ENCODE data around the gene PYGL.
"Not testable (repeated sequence)": the region's sequence is repeated elsewhere in the genome, so short reads cannot be mapped to it uniquely, and the experiment has no call there.

Gene PYGL

DNA sequence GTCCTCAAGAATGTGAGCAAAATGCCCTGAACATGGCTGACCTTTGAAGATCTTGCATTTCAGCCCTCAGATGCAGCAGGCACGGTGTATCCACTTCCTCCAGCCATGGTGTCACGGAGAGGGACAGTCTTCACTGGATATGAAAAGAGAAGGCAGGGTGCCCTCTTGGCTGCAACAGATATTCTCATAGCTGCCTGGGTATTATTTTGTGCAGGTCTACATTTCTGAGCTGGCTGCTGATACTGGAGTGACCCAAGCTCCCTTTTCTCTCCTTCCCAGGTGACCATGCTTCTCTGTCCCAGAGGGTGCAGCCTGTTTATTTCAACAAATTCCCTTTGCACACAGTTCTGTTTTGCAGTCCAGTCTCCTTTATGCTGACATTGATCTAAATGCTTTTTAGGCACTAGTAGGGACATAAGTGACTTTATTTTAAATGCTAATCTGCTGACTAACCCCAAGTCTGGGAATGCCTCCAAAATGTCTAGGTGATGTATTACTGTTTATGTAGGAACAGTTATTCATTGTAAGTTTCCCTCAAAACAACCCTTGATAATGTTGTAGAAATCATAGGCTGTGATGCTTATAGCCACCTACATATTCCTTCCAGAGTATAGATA is 17.4 kb upstream of the PYGL start:
- Histone ChIP-seq H3K27me3 (no peaks in the 10 kb centered on the region), H3K27ac (peak overlapping the region; percentile 45), H3K36me3 (no peaks in the 10 kb centered on the region), H3K4me3 (ENCODE audit: low read depth in 1 of 2, low read length in 1 of 2) (peak overlapping the region in 1 of 2 experiments; percentile 1), H3K9me3 (no peaks in the 10 kb centered on the region), H3K4me1 (ENCODE audit: control insufficient read depth in 1 of 2, insufficient read depth in 1 of 2, low read depth in 1 of 2, low read length in 1 of 2) (peaks cover 35 to 43% of the 10 kb centered on the region in 2 experiments)
- TF ChIP-seq, protein P1, sequence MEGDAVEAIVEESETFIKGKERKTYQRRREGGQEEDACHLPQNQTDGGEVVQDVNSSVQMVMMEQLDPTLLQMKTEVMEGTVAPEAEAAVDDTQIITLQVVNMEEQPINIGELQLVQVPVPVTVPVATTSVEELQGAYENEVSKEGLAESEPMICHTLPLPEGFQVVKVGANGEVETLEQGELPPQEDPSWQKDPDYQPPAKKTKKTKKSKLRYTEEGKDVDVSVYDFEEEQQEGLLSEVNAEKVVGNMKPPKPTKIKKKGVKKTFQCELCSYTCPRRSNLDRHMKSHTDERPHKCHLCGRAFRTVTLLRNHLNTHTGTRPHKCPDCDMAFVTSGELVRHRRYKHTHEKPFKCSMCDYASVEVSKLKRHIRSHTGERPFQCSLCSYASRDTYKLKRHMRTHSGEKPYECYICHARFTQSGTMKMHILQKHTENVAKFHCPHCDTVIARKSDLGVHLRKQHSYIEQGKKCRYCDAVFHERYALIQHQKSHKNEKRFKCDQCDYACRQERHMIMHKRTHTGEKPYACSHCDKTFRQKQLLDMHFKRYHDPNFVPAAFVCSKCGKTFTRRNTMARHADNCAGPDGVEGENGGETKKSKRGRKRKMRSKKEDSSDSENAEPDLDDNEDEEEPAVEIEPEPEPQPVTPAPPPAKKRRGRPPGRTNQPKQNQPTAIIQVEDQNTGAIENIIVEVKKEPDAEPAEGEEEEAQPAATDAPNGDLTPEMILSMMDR (IDR thresholded peaks at IDR 0.05), result no peak

GRCh38 chr14:50957296-50957695 is 13.0 kb upstream of the PYGL start:
- Histone ChIP-seq H3K4me3 (ENCODE audit: low read depth in 1 of 2, low read length in 1 of 2) (no peak overlapping the region), H3K36me3 (no peaks in the 10 kb centered on the region), H3K9me3 (no peaks in the 10 kb centered on the region), H3K27me3 (no peaks in the 10 kb centered on the region), H3K4me1 (ENCODE audit: control insufficient read depth in 1 of 2, insufficient read depth in 1 of 2, low read depth in 1 of 2, low read length in 1 of 2) (peaks cover 55 to 58% of the 10 kb centered on the region in 2 experiments), H3K27ac (no peak overlapping the region)
- TF ChIP-seq, protein P1 (IDR thresholded peaks at IDR 0.05), result no peak

DNA sequence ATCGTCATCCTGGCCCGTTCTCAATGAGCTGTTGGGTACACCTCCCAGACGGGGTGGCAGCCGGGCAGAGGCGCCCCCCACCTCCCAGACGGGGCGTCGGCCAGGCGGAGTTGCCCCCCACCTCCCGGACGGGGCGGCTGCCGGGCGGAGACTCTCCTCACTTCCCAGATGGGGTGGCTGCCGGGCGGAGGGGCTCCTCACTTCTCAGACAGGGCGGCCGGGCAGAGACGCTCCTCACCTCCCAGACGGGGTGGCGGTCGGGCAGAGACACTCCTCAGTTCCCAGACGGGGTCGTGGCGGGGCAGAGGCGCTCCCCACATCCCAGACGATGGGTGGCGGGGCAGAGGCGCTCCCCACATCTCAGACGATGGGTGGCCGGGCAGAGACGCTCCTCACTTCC is 12.1 kb upstream of the PYGL start:
- H3K4me3 ChIP-seq (ENCODE audit: low read depth in 1 of 2, low read length in 1 of 2); H3K9me3 ChIP-seq; H3K27ac ChIP-seq; H3K27me3 ChIP-seq; H3K36me3 ChIP-seq: not testable (repeated sequence)
- peaks cover 55 to 60% of the 10 kb centered on the region in 2 experiments for H3K4me1 ChIP-seq (ENCODE audit: control insufficient read depth in 1 of 2, insufficient read depth in 1 of 2, low read depth in 1 of 2, low read length in 1 of 2)

- Histone ChIP-seq H3K4me3 (ENCODE audit: low read depth in 1 of 2, low read length in 1 of 2) (peak overlapping the region; percentile 6), H3K4me1 (ENCODE audit: control insufficient read depth in 1 of 2, insufficient read depth in 1 of 2, low read depth in 1 of 2, low read length in 1 of 2) (peaks cover 53 to 58% of the 10 kb centered on the region in 2 experiments), H3K9me3 (no peaks in the 10 kb centered on the region), H3K27ac (peak overlapping the region; percentile 79), H3K36me3 (no peaks in the 10 kb centered on the region), H3K27me3 (no peaks in the 10 kb centered on the region)
- TF ChIP-seq, protein P1 (IDR thresholded peaks at IDR 0.05), result no peak
Observed at GRCh38 chr14:50955373-50956043, 11.2 kb upstream of the PYGL start.

GRCh38 chr14:50954811-50955372 is 10.6 kb upstream of the PYGL start:
- H3K4me3 ChIP-seq (ENCODE audit: low read depth in 1 of 2, low read length in 1 of 2), result peak overlapping the region in 1 of 2 experiments; percentile 6

More at GRCh38 chr14:50954811-50955372, 10.6 kb upstream of the PYGL start:
- Histone ChIP-seq H3K27ac (peak overlapping the region; percentile 79), H3K4me1 (ENCODE audit: control insufficient read depth in 1 of 2, insufficient read depth in 1 of 2, low read depth in 1 of 2, low read length in 1 of 2) (peaks cover 55 to 58% of the 10 kb centered on the region in 2 experiments), H3K36me3 (no peaks in the 10 kb centered on the region), H3K9me3 (no peaks in the 10 kb centered on the region), H3K27me3 (no peaks in the 10 kb centered on the region)
- TF ChIP-seq, protein P1 (IDR thresholded peaks at IDR 0.05), result peak; percentile 64
